NCI-H526 treated with DMSO at 0.1 percent for 48 hours (cell line): ENCODE data around the gene RCAN2.
A peak's percentile ranks its signal among the peaks of the same experiment; 100 is the strongest.

Source experiments
- DNase-seq: peaks from one replicate; lab custom pipeline; 2025; lab: John Stamatoyannopoulos, UW

RCAN2 gene

DNA sequence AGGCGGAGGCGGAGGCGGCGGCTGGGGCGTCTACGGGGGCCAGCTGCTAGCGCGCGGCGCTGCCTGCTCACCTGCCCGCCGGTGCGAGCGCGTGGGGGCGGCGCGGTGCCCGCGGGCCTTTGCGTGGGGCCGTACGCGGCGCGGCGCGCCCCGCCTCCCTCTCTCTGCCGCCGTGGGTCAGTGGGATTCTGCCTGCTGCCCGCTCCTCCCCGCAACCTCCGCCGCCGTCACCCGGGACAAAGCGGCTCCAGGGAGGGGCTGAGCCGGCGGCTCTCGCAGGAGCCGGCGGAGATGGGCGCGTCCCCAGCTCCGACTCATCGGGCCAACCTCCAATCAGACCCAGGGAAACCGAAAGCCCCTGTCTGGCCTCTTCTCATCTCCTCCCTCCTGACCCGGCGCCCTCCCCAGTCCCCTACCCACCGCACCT lies at the start of gene RCAN2:
Gene RCAN2, minus strand, starts transcription at position 249 of the 427 bp plus-strand sequence.
- DNase-seq: peak; percentile 80

DNA sequence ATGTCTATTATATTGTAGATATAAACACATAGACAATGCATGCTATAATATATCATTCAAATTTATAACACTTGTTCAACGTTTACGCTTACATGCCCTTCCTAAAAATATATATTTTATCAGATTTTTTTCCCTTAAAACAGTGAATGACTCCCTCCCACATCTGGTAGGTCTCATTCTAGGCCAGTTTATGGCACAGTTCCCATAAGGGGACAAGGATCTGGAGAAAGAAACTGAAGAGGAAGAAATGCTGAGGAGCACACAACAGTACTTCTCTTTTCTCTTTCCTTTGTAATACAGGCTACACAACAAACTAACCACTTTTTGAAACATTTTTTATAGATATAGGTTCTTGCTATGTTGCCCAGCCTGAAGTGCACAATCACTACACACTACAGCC lies 48.6 kb upstream of the RCAN2 start:
- no peak for DNase-seq

DNA sequence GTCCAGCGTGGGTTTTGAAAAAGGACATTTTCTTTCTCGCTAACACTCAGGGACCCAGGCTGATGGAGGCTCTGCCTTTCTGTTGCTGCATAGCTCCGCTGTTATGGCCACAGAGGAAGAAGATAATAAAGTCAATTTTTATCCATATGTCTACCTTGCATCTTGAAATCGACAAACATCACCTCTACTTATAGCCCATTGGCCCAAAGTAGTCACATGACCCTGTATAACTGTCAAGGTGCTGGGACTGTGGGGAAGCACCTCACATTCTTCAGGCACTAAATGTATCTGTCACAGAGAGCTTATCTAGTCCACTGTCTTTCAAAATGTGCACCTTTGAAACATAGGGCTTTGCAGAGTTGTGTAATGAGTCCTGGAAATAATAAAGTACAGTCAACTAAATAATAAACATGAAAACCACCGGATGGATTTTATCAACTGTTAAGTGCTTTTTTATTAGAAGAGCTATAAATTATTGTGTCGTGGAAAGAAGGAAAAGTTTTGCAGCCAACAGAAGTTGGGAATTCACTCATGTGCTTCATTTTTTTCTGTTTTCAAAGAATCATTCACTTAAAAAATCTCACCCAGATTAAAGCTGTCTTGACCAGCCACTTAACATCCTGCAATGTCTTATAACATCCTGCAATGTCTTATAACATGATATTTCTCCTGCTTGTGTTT lies 47.7 kb upstream of the RCAN2 start:
- DNase-seq: no peak

DNA sequence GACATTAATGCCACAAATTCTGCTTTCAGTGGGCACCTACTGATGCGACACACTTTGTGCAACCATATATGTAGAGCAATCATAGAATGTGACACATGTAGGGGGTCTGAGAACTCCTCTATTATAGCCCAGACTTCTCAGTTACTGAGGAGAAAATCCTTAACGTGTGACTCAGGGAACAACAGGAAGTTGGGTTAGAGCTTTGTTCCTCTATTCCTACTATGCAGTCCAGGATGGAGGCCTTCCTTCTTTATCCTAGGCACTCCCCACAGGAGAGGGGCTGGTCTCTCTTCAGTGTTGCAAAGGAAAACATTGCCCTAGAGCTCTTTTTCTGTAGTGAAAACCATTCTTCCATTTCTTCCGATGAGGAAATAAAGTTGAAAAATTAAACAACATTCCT lies 39.6 kb upstream of the RCAN2 start:
- DNase-seq: no peak

DNA sequence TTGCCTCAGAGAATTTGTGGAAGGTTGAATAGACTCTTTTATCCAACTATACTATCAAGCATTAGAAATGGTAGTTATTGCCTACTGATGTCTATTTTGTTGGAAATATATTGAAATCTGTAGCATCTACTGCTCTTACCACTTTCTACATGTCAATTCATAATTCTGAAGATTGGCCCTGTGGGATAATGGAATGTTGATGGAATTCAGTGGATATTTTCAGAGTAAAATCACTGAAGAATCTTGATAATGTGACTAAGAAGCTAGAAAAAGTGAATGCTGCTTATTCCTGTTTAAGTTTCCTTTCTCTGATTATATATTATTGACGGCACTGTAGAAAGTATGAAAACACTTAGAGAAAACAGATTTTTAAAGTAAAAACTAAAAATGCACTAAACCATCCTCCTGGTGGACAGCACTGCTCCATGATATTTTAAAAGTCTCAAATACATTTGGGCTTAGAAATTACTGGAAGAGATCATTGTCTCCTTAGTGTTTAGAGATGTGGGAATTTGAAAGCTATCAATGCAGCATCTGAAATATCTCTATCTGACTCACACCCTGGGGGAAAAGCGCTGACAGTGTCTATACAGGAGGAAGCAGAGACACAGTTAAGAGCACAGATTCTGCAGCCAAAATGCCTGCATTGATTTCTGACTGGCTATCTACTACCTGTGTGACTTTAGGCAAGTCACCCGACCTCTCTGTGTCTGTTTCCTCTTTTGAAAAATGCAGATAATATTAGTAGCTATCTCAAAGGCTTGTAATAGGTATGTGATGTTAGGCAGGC lies 37.9 kb upstream of the RCAN2 start:
- DNase-seq: no peak

DNA sequence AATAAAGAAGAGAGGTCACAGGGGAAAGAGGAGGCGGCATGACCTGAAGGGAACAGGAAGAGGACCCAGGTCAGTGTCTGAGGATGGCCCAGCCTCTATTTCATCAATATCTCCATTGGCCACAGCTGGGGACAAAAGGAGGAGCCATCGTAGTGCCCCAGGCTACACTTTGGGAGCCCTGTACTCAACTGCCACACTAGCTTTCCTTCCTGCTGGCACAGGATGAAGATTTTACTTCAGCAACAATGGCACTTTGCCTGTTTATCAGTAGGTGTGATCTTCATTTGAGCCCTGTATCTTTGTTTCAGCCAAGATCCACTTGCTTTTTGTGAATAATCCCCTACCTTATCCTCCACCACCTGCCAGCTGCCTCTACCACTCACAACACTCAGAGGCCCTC lies 35.4 kb upstream of the RCAN2 start:
- no peak for DNase-seq

DNA sequence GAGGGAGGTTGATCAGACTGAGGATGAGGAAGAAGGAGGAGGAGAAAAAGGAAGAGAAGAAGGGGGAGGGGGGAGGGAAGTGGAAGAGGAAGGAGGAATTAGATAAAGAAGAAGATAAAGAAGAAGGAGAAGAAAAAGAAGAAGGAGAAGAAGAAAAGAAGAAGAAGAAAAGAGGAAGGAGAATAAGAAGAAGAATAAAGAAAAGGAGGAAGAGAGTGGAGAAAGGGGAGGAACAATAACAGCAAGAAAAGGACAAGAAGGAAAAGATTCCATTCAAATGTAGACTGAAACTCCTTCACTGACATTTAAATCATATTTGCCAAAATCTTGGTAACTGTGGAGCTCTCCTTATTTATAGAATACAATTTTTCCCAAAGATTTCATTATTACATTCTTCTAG lies 34.3 kb upstream of the RCAN2 start:
- no peak for DNase-seq

DNA sequence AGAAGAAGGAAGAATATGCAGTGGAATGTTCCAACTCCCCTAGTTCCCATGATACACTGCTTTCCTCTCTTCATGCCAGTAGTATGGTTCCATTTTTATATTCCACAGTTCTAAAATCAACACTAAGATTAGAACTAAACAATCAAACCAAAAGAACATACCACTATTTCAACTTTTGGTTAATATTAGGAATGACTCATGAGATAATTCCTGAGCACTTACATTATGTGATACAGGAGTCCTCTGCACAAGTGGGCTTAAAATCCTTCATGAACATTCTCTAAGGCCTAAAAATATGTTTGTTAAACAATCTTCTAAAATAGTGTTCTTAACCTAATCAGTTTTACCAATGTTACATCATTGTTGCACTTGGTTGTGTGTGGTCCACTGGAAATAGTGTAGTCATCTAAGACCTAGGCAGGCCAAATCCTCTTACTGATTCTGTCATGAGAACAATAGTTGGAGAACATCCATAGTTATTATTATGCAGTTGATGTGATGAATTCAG lies 30.3 kb upstream of the RCAN2 start:
- DNase-seq: no peak

DNA sequence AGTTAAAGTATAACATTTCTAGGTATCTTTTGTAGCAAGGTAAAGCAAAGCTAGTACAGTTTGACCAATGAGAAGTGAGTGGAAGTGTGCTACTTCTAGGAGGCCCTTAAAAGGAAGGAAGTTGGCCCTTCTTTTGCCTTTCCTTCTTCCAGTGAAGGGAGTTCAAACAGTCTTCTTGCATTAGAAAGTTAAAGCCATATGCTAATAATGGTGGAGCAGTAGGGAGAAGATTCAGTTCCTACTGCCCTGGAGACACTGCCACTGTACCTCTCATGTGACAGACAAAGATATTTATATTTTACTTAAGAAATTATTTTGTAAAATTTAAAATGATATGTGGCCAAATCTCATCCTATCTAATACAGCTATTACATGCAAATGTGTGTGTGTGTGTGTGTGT lies 26.0 kb upstream of the RCAN2 start:
- no peak for DNase-seq

DNA sequence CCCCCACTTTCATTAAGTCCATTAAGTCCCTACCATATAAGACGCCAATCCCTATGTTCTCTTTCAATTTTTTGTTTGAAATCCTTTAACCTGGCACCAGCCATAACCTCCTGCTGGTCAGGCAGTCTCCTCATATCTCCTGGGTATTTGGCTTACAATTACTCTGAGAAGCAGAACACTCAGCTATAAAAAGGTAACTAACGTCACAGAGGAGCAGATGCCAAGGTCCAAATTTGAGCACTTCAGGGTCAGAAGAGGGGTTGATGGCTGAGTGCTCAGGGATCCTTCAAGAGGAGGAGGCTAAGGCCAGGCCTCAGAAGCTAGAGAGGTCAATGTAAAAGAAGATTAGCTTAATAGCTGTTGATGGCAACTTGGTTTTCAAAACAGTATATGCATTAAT lies 22.3 kb upstream of the RCAN2 start:
- no peak for DNase-seq

DNA sequence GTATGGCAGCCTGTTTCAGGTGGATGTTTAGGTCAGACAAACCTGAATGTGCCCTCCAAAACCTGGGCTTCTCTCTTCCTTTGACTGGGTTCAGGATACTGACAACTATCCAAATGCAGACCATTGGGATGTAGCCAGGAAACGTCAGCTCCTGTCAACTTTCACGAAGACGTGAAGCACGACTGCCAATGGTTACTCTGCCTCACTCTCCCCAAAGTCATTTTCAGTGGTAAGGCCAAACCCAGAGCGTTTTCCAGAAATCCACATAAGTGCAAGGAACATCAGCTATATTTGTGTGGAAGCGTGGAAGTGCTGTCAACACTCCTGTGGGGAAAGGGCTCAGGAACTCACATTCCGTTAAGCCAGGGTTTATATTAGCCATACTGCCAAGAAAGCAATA lies 20.1 kb upstream of the RCAN2 start:
- DNase-seq: no peak

DNA sequence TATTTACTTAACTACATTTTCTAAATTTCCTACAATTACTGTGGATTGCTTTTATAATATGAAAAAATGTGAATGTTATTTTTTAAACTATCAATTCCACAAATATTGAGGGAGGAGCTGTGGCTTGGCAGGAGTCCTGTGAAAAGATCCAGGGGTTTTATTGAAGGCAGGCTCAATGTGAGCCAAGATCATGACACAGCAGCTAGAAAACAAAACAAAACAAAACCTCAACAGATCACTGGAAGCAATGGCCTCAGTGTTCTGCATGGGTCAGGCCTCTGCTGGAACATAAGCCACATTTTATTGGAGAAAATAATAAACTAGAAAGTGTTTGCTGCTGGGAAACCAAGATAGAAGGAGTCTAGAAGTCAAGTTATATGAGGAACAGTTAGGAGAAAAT lies 19.4 kb upstream of the RCAN2 start:
- no peak for DNase-seq

DNA sequence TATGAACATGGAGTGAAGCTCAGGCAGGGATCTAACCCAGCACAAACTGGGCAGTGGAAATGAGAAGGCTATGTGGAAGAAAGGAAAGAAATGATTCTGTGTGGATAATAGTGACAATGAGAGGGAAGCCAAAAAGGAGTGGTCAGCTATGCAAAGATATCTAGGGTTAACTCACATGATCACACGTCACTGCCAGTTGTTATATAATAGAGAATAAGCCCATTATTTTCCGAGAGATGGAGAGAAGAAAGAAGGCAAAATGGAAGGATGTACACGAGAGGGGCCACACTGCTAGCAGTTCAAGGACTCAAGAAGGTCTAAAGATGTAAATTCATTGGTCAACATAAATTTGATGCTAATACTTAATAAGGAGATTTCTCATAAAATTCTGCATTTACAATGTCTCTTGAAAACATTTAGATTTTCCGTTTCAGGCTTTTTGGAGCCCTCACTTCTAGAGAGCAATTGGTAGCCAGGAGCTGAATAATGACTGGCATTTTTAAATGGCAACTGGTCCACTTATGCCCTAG lies 18.8 kb upstream of the RCAN2 start:
- no peak for DNase-seq

DNA sequence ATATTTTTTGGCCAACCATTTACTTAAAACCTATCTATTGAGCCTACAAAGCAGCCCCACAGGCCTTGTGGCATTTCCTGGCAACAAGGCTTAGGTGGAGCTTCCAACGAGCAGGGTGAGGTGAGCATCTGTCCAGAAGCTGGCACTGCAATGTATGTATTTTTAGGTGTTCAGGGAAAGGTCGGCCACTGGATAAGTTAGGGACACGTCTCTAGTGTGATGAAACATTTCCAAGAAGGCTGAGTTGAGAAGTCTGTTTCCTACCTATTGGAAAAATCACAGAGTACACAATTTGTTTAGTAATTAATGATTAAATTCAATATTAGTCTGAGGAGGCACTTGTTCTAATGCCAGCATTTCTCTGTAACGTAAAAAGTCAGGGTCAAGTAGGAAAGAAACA lies 17.8 kb upstream of the RCAN2 start:
- no peak for DNase-seq

DNA sequence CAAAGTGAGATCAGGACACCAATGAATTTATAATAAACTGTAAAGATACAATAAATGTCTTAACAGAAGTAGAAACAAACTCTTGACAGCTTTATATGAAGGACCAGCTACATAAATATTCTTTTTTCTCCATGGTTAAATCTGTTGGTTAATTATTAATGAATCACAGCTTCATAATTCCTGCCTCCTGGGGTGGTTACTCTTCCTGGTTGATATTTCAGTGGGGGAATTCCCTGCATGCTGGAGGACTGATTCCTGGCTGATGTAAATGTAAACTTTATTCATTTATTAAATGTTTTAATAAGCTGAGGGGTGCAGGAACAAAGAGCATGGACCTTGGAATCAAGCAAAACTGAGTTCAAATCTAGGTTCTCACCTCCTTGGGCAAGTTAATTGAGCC lies 16.2 kb upstream of the RCAN2 start:
- no peak for DNase-seq

DNA sequence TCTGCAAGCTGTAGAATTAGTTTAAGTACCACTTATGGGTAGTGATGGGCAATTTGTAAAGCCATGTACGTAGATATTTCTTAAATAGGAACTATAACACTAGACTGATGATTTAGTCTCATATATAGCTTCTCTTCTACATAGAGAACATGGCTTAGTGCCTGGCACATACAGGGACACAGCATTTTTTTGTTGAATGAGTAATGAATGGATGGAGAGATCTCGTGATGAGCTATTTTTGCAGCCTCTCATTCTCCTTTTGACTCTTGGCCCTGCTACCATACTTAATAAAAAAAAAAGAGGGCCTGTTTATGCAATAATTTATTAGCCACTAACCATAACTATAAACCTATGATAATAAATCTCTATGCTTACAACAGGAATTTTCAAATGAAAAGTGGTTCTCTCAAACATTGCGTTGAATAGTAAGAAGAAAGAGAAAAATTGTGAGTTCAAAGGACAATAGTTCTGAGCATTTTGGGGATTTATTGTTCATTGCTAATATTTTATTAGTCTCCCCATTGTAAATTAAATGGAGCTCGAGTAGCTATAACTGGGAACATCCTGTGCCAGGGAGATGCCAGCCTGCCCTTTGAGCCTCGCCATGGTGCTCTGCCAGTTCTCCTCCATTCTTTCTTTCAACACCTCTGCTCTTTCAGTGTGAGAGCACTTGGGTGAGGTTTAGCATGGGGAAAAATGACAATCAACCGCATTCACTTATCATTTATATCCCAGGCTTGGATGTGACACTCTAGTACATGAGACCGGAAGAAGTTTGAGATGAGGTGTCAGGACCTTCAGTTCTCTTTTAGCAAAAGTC lies 14.7 kb upstream of the RCAN2 start:
- no peak for DNase-seq

DNA sequence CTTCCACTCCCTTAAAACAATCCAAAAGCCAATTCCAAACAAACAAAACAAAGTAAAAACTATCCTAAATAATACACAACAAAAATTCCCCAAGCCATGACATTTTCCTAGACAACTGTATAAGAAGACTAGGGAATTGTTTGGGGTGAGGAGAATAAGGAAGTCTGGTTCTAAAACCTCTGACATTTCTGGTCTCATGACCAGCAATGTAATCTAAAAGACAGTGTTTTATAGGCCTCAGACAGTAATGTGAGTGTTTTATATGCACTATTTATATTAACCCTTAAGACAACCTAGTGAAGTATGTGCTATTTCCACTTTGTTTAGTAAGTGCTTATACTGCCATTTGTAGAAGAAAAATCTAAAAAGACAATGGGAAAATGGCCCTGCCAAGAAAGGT lies 13.0 kb upstream of the RCAN2 start:
- DNase-seq: no peak

DNA sequence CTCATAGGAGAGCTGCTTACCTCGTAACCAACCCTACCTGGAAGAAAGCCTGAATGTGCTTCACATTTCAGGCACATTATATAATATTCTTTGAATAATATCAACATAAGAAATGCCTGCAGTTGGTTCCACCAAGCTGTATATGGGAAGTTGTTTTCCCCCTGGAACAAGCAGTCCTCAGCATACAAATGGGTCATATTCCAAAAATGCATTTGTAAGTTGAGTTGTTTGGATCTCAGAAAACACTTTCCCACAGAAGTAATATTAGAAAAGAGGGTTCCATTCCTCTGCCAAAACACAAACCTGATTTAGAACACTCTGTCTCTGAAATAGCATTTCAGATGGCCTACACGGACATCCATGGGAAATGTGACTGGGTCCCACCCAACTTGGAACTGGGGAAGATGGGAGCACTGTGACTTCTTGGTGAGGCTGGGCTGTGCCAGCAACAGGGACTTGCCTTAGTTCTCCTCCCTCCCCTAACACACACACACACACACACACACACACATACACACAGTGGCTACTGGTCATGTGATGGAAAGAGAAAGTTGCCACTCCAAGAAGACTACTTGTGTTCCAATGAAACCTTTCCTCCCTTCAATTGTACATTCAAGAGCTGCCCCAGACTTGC lies 11.4 kb upstream of the RCAN2 start:
- DNase-seq: no peak

DNA sequence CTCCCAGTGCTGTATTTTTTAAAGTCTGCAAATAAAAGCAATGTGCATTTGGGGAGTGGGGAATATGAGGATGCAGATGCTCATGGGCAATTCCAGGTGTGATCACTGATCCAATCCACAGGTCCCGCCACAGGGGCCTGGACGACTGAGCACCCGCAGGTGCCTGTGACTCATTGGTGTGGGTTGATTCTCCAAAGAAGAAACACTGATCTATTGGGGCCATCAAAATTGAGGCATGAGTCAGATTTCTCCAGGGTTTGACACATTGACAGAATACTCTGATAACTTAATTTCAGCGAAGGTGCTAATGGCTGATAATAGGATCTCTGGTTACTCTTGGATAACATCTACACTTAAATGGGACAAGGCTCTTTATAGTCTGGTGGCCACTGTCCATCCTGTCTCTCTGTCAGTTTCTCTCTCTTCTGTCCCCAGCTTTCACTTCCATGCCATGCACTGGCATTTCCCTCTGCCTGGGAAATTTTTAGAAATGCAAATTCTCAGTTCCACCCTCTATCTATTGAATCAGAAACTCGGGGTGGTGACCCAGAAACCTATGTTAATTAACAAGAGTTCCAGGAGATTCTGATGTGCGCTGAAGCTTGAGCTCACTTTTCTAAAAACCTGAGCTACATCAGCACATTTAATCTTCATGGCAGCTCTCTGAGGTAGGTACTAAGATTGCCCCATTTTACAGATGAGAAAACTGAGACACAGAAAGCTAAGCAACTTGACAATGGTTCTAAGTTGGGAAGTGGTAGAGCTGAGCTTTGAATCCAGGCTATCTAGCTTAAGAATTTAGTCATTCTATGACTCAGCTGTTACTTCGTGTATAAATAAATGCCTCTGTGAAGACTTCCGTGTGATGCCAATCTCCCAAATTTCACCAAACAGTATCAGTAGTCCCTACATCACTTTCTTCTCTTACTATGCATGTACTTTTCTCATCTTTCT lies 10.2 kb upstream of the RCAN2 start:
- no peak for DNase-seq

DNA sequence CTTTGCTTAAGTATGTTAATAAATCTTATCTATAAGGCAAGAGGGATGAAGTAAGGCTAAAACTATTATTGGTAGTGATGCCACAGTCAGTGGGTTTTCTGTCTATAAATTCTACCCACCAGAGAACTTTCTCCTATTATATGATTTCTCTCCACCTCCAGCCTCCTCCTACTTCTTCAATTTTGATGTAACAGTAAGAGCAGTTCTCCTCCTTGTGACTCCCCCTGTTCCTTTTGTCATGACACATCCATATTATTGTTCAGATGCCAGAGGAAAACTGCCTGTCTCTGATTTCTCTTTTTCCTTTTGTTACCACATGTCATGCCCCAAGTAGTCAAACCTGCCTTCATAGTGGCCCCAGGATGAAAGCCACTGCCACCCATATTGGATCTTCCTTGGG lies 9.1 kb upstream of the RCAN2 start:
- DNase-seq: no peak
